ENCODE results near the gene PPT2.

Gene PPT2

GRCh38 chr6:32158052-32158451 is 4.1 kb downstream of the PPT2 start:
- in situ Hi-C loops (cut with MboI; ENCODE audit: low sequenced_read_pairs, unreplicated experiment) = no loop called here
- TF ChIP-seq CTCF (IDR thresholded peaks at IDR 0.05; ENCODE audit: borderline replicate concordance, control extremely low read depth, extremely low read depth, insufficient read depth, missing control alignments) = no peak
- DNase-seq (ENCODE audit: low spot score) = no peak

GRCh38 chr6:32163559-32164258 is 9.8 kb downstream of the PPT2 start:
- in situ Hi-C loops (cut with MboI; ENCODE audit: low sequenced_read_pairs, unreplicated experiment) = no loop called here

GRCh38 chr6:32164295-32164694 is 10.4 kb downstream of the PPT2 start, which contains the start of gene EGFL8:
TSS of gene EGFL8 (plus strand) at chr6:32164595. CDS start at chr6:32166166, 1,571 bp downstream.
- DNase-seq (ENCODE audit: low spot score) = no peak
- in situ Hi-C loops (cut with MboI; ENCODE audit: low sequenced_read_pairs, unreplicated experiment) = no loop called here
- no peak for TF ChIP-seq CTCF (IDR thresholded peaks at IDR 0.05; ENCODE audit: borderline replicate concordance, control extremely low read depth, extremely low read depth, insufficient read depth, missing control alignments)

More at GRCh38 chr6:32163559-32164258, 9.8 kb downstream of the PPT2 start:
- TF ChIP-seq CTCF (IDR thresholded peaks at IDR 0.05; ENCODE audit: borderline replicate concordance, control extremely low read depth, extremely low read depth, insufficient read depth, missing control alignments) = no peak
- no peak for DNase-seq (ENCODE audit: low spot score)

GRCh38 chr6:32166411-32167061 is 12.6 kb downstream of the PPT2 start:
- peak; percentile 31 for DNase-seq (ENCODE audit: low spot score)
- in situ Hi-C loops (cut with MboI; ENCODE audit: low sequenced_read_pairs, unreplicated experiment) = no loop called here
- no peak for TF ChIP-seq CTCF (IDR thresholded peaks at IDR 0.05; ENCODE audit: borderline replicate concordance, control extremely low read depth, extremely low read depth, insufficient read depth, missing control alignments)

GRCh38 chr6:32167154-32167760 is 13.3 kb downstream of the PPT2 start:
- no peak for DNase-seq (ENCODE audit: low spot score)
- TF ChIP-seq CTCF (IDR thresholded peaks at IDR 0.05; ENCODE audit: borderline replicate concordance, control extremely low read depth, extremely low read depth, insufficient read depth, missing control alignments) = no peak
- in situ Hi-C loops (cut with MboI; ENCODE audit: low sequenced_read_pairs, unreplicated experiment) = no loop called here

GRCh38 chr6:32167761-32168262 is 13.9 kb downstream of the PPT2 start:
- in situ Hi-C loops (cut with MboI; ENCODE audit: low sequenced_read_pairs, unreplicated experiment) = no loop called here
- no peak for DNase-seq (ENCODE audit: low spot score)
- TF ChIP-seq CTCF (IDR thresholded peaks at IDR 0.05; ENCODE audit: borderline replicate concordance, control extremely low read depth, extremely low read depth, insufficient read depth, missing control alignments) = no peak

Measured in GM13976 (cell line).